ENCODE data around the gene MX1. TPM values are rescaled to one million over a fixed set of nuclear protein-coding genes. Genes with fewer than 3 reads are reported as not detected.

Gene MX1, protein sequence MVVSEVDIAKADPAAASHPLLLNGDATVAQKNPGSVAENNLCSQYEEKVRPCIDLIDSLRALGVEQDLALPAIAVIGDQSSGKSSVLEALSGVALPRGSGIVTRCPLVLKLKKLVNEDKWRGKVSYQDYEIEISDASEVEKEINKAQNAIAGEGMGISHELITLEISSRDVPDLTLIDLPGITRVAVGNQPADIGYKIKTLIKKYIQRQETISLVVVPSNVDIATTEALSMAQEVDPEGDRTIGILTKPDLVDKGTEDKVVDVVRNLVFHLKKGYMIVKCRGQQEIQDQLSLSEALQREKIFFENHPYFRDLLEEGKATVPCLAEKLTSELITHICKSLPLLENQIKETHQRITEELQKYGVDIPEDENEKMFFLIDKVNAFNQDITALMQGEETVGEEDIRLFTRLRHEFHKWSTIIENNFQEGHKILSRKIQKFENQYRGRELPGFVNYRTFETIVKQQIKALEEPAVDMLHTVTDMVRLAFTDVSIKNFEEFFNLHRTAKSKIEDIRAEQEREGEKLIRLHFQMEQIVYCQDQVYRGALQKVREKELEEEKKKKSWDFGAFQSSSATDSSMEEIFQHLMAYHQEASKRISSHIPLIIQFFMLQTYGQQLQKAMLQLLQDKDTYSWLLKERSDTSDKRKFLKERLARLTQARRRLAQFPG
- 5.0 and 6.4 TPM in 2 replicates for total RNA-seq

GRCh38 chr21:41425954-41426675, at the start of gene MX1:
Gene MX1, plus strand, starts transcription at chr21:41426239. Its CDS starts 5,832 bp downstream, at chr21:41432071.

DNA sequence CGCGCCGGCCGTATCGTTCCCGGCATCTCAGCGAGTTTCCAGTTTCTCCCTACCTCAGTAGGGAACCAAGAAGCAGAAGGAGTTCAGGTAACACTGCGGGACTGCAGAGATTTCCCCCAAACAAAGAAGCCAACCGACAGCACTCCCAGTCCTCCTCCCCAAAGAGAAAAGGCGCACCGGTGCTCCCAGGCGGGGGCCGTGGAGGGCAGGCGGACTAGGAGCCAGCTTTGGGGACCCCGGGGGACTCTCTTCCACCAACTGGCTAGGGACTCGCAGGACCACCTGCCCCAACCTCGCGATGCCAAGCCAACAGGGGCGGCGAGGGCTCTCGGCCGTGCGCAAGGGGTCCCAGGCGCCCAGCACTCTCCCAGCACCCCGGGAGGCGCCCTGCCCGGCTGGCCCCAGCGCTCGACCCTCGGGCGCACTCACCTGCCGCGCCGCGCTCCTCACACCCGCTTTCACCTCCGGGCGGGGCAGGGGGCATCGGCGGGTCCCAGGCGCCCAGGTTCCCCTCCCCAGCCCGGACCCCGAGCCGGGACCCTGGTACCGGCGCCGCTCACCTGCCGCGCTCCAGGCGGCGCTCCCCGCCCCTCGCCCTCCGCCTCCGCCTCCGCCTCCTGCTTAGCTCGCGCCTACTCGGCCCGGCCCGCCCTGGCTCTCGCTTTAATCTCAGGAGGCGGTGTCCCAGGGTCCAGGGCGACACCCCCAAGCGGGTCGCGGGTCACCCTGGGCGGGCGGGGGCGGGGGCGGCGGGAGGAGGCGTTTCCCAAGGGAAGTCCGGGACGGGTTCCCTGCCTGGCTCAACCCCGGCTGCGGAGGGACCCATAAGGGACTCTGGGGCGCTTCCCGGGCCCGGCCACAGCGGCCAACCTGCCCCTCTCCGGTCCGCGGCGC, 81.7 kb downstream of the MX1 start, which contains the start of gene TMPRSS2:
TSS of gene TMPRSS2 (minus strand) at position 638 of the 894 bp plus-strand sequence. CDS start 10,025 bp downstream, outside the sequence.

Other genes with a start within 250 kb of the MX1 start
- not detected in 2 replicates for gene FAM3B, start 109.4 kb upstream of the MX1 start, total RNA-seq
- gene MX2, start 64.2 kb upstream of the MX1 start, total RNA-seq: 0.18 and 0.19 TPM in 2 replicates
- gene TMPRSS2, start 81.9 kb downstream of the MX1 start, total RNA-seq: not detected in 2 replicates